ENCODE results near the gene NREP.

DNA sequence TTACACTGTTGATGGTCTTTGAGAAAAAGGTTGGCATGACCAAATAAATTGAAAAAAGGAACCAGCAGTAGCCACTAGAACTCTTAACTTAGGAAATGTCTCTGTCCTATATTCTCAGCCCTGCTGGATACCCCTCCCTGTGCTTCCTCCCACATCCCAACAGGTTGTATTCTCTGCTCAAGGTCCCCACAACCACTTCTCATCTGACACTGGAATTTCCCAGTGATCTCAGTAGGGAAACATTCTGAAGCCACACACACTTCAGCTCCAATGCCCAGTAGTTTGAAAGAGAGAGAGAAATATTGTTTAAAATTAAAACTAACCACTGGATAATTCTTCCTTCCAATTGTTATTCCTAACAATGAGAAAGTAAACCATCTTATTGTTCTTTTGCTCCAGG lies 30.0 kb upstream of the NREP start:
- no peak for TF ChIP-seq EZH2 (IDR thresholded peaks at IDR 0.05; ENCODE audit: low read length, missing control alignments)
- TF ChIP-seq, protein P1, sequence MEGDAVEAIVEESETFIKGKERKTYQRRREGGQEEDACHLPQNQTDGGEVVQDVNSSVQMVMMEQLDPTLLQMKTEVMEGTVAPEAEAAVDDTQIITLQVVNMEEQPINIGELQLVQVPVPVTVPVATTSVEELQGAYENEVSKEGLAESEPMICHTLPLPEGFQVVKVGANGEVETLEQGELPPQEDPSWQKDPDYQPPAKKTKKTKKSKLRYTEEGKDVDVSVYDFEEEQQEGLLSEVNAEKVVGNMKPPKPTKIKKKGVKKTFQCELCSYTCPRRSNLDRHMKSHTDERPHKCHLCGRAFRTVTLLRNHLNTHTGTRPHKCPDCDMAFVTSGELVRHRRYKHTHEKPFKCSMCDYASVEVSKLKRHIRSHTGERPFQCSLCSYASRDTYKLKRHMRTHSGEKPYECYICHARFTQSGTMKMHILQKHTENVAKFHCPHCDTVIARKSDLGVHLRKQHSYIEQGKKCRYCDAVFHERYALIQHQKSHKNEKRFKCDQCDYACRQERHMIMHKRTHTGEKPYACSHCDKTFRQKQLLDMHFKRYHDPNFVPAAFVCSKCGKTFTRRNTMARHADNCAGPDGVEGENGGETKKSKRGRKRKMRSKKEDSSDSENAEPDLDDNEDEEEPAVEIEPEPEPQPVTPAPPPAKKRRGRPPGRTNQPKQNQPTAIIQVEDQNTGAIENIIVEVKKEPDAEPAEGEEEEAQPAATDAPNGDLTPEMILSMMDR (conservative IDR thresholded peaks at IDR 0.05 in 1 of 2, IDR thresholded peaks at IDR 0.05 in 1 of 2; ENCODE audit: low read depth in 1 of 2, low read length in 2 of 2): no peak
